Ascending aorta (tissue), 2 donors: ENCODE results near the gene PTK6. TPM values are rescaled to one million over a fixed set of nuclear protein-coding genes. Genes with fewer than 3 reads are reported as not detected.

Experiments
- DNase-seq, 2 donors: peaks; one replicate each; pipeline ENCODE4 v3.0.0-alpha.2; 2019; ENCODE audit warnings: low spot score in 2 of 2
- H3K27ac ChIP-seq, 2 donors: fragments of 200-600 bp; sonication (generic); one replicate each; pipeline ENCODE4 v1.5.1; 2016 to 2017; ENCODE audit warnings: mild to moderate bottlenecking in 1 of 2
- H3K27me3 ChIP-seq: fragments of 200-600 bp; sonication (generic); one replicate; pipeline ENCODE4 v1.5.1; 2017
- H3K36me3 ChIP-seq, 2 donors: fragments of 200-600 bp; sonication (generic); one replicate each; pipeline ENCODE4 v1.5.1; 2016
- H3K4me1 ChIP-seq, 2 donors: fragments of 200-600 bp; sonication (generic); one replicate each; pipeline ENCODE4 v1.5.1; 2016 to 2017; ENCODE audit warnings: mild to moderate bottlenecking in 1 of 2
- H3K4me3 ChIP-seq, 2 donors: fragments of 200-600 bp; sonication (generic); one replicate each; pipeline ENCODE4 v1.5.1; 2016 to 2017; ENCODE audit warnings: mild to moderate bottlenecking in 1 of 2
- H3K9me3 ChIP-seq, 2 donors: fragments of 200-600 bp; sonication (generic); one replicate each; pipeline ENCODE4 v1.5.1; 2016
- intact Hi-C: fragments of 100-400 bp; cut with DNase I; formaldehyde crosslinking; loops from one replicate; pipeline ENCODE4 v1.15.1; 2023
- total RNA-seq: library from RNA; depleted of rRNA; stranded (reverse); fragments of >200 nt; gene quantifications from one replicate; pipeline ENCODE4 v1.1.0, GENCODE V29; 2016
- TF ChIP-seq, protein P1 (sequence below), 3 experiments: fragments of 200-600 bp in 2 of 3; fragments of 450-650 bp in 1 of 3; sonication (generic) in 2 of 3; IDR thresholded peaks; one replicate each; pipeline ENCODE4 v1.5.1; 2016 to 2019; ENCODE audit warnings: antibody characterized with exemption in 3 of 3, mild to moderate bottlenecking in 1 of 3, moderate library complexity in 1 of 3

The PTK6 gene
- not detected for total RNA-seq

DNA sequence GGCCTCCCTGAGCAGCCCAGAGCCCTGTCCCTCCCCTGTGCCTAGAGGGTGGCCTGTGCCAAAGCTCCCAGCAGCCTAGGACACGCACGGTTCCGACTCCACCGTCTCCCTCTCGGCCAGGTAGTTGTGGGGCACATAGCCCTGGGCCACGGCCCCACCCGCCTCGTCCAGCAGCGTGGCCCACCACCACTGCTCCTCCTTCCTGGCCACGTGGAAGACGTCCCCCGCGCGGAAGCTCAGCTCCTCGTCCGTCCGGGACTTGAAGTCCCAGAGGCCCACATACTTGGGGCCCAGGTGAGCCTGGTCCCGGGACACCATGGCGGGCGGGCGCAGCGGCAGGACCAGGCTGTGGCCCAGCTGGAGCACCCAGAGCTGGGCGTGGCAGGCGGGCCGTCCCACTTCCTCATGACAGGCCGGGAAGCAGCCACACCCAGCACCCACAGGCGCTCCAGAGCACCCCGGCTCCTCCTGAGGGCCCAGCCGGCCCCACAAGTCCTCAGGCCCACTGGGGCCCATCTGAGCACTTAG is at the start of gene PTK6:
Gene PTK6 (minus strand): TSS at position 380 of the 528 bp plus-strand sequence. CDS start 62 bp downstream, at position 318.
- H3K27ac ChIP-seq, result no peak within 1 kb of the TSS
- DNase-seq, result no peak
- H3K9me3 ChIP-seq, result no peaks in the 10 kb centered on the region
- peak within 1 kb of the TSS; percentile 5 to 32 for H3K4me3 ChIP-seq
- H3K4me1 ChIP-seq, result peaks cover 0 to 2% of the 10 kb centered on the region in 2 donors
- TF ChIP-seq, protein P1, sequence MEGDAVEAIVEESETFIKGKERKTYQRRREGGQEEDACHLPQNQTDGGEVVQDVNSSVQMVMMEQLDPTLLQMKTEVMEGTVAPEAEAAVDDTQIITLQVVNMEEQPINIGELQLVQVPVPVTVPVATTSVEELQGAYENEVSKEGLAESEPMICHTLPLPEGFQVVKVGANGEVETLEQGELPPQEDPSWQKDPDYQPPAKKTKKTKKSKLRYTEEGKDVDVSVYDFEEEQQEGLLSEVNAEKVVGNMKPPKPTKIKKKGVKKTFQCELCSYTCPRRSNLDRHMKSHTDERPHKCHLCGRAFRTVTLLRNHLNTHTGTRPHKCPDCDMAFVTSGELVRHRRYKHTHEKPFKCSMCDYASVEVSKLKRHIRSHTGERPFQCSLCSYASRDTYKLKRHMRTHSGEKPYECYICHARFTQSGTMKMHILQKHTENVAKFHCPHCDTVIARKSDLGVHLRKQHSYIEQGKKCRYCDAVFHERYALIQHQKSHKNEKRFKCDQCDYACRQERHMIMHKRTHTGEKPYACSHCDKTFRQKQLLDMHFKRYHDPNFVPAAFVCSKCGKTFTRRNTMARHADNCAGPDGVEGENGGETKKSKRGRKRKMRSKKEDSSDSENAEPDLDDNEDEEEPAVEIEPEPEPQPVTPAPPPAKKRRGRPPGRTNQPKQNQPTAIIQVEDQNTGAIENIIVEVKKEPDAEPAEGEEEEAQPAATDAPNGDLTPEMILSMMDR (IDR thresholded peaks at IDR 0.05), result no peak
- no peaks in the 10 kb centered on the region for H3K36me3 ChIP-seq
- intact Hi-C loops, result no loop called here
- H3K27me3 ChIP-seq, result peaks cover 8% of the 10 kb centered on the region

DNA sequence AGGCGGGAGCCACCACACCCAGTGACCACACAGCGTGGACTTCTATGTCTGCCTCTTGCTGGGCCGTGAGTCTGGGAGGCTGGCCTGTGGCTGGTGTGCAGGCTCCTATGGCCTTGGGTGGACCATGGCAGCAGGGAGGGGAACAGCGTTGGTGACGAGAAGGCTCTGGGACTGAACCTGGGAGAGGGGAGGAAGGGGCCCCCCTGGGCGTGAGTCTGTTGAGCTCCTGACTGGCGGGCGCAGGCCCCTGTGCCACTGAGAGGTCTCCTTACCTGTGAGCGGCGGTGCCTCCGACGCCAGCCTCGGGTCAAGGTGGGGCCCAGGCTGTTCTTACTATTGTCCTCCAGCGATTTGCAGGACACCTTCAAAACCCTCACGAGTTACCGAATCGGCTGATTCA is 49.6 kb upstream of the PTK6 start:
- Histone ChIP-seq H3K36me3 (peaks cover 34 to 38% of the 10 kb centered on the region in 2 donors), H3K27ac (no peak overlapping the region), H3K4me1 (no peaks in the 10 kb centered on the region), H3K9me3 (no peaks in the 10 kb centered on the region), H3K4me3 (no peak overlapping the region), H3K27me3 (no peaks in the 10 kb centered on the region)
- intact Hi-C loops, result no loop called here
- TF ChIP-seq, protein P1 (IDR thresholded peaks at IDR 0.05), result no peak
- no peak for DNase-seq

DNA sequence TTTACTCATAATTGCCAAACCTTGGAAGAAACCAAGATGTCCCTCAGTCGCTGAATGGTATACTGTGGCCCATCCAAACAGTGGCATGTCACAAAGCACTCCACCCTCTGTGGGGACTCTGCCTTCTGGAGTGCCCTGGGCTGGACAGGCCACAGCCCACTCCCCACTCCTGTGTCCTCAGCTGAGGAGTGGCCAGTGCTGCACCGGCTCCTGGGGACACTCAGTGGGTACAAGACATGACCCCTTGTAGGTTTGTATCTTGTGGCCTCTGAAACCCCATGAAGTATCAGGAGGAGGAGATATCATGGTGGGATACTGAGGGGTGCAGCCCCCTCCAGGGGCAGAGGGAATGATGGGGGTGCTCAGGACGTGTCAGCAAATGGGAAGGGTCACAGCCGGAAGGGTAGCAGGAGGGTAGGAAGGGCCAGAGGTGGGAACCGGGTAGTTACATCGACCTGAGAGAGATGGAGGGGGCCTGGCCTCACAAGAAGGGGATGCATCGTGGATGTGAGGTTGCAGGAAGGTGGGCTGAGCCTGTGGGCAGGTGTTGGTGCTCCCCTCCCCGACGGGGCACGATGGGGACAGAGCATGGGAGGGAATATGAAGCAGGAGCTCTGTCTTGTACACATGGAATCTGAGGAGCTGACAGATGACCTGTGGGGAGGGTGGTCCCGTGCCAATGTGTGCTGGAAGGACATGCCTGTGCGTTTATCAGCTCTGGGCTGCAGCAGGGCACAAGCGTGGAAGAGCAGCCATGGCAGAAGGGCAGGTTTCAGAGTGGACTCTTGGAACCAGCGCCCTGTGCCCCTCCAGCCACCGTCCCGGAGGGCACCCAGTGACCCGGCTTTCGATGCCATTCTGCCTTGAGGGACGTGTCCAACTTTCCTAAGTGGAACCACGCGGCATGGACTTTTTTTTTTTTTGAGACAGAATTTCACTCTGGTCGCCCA is 48.7 kb upstream of the PTK6 start:
- intact Hi-C loops, result no loop called here

DNA sequence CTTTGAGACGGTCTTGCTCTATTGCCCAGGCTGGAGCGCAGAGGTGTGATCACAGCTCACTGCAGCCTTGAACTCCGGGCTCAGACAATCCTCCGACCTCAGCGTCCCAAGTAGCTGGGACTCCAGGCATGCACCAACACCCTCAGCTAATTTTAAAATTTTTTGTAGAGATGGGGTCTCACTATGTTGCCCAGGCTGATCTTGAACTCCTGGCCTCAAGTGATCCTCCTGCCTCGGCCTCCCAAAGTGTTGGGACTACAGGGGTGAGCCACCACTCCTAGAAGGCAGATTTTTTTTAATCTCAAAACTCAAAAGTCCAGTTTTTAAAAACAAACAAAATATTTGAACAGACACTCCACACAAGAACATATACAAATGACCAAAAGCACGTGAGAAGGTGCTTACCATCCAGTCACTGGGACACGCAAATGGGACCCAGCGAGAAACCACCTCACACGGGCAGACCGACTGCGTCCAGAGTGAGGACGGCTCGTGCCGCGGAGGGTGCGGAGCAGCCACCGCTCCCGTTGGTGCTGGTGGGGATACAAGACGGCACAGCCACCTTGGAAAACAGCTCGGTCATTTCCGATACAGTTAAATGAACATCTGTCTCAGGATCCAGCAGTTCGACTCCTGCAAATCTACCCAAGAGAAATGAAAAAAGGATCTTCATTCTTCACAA is 45.3 kb upstream of the PTK6 start:
- H3K4me3 ChIP-seq, result no peak overlapping the region
- H3K4me1 ChIP-seq, result no peaks in the 10 kb centered on the region
- H3K27me3 ChIP-seq, result no peaks in the 10 kb centered on the region
- TF ChIP-seq, protein P1 (IDR thresholded peaks at IDR 0.05), result no peak
- intact Hi-C loops, result no loop called here
- H3K27ac ChIP-seq, result no peak overlapping the region
- no peaks in the 10 kb centered on the region for H3K9me3 ChIP-seq
- DNase-seq, result no peak
- H3K36me3 ChIP-seq, result peaks cover 0 to 4% of the 10 kb centered on the region in 2 donors

More for the DNA sequence above, 48.7 kb upstream of the PTK6 start:
- no peak for DNase-seq
- no peak overlapping the region for H3K4me3 ChIP-seq
- TF ChIP-seq, protein P1 (IDR thresholded peaks at IDR 0.05), result no peak
- no peak overlapping the region for H3K27ac ChIP-seq
- peaks cover 26 to 28% of the 10 kb centered on the region in 2 donors for H3K36me3 ChIP-seq
- no peaks in the 10 kb centered on the region for H3K9me3 ChIP-seq
- no peaks in the 10 kb centered on the region for H3K27me3 ChIP-seq
- H3K4me1 ChIP-seq, result no peaks in the 10 kb centered on the region

GRCh38 chr20:63580796-63581461 is 43.8 kb upstream of the PTK6 start:
- Histone ChIP-seq H3K27me3 (no peaks in the 10 kb centered on the region), H3K4me1 (no peaks in the 10 kb centered on the region), H3K27ac (no peak overlapping the region), H3K4me3 (no peak overlapping the region), H3K9me3 (no peaks in the 10 kb centered on the region), H3K36me3 (no peaks in the 10 kb centered on the region)
- no peak for DNase-seq
- TF ChIP-seq, protein P1 (IDR thresholded peaks at IDR 0.05), result no peak
- intact Hi-C loops, result no loop called here
